Activated CD8-positive, alpha-beta memory T cell treated with anti-CD3 and anti-CD28 coated beads, Interleukin-2, amount 10 ng/mL, durations not matched to agents 7 days and 5 days (primary cell): ENCODE measurements around the gene APRT. TPM values are rescaled to one million over a fixed set of nuclear protein-coding genes. Genes with fewer than 3 reads are reported as not detected.

ENCODE experiments used
- ATAC-seq: fragments of 150-1000 bp; cut with Tn5 transposase; one replicate; pipeline ENCODE4 v1.10.0; 2021; ENCODE audit warnings: moderate library complexity
- CTCF ChIA-PET: fragments of 350-600 bp; sonication (Branson Sonifier 250); formaldehyde crosslinking; loops from one replicate; lab custom pipeline; 2021; ENCODE audit warnings: antibody characterized with exemption; lab: Charles Lee
- DNase-seq: peaks from one replicate; pipeline ENCODE4 v3.0.0-alpha.2; 2020
- H3K27ac Mint-ChIP-seq: one replicate; pipeline ENCODE4 v1.8.0; 2021; ENCODE audit warnings: mild to moderate bottlenecking, mixed read lengths
- H3K27me3 Mint-ChIP-seq: one replicate; pipeline ENCODE4 v1.8.0; 2021; ENCODE audit warnings: mixed read lengths
- H3K36me3 Mint-ChIP-seq: one replicate; pipeline ENCODE4 v1.8.0; 2021; ENCODE audit warnings: mild to moderate bottlenecking, mixed read lengths
- H3K4me1 Mint-ChIP-seq: one replicate; pipeline ENCODE4 v1.8.0; 2021; ENCODE audit warnings: mixed read lengths
- H3K4me3 Mint-ChIP-seq: one replicate; pipeline ENCODE4 v1.8.0; 2021; ENCODE audit warnings: mild to moderate bottlenecking, moderate library complexity, mixed read lengths
- H3K9me3 Mint-ChIP-seq: one replicate; pipeline ENCODE4 v1.8.0; 2022; ENCODE audit warnings: low read depth, mixed read lengths
- total RNA-seq, 2 experiments: library from RNA; stranded (reverse); gene quantifications; one replicate each; pipeline ENCODE4 v1.2.3, GENCODE V29; 2021

APRT gene
- total RNA-seq, 2 experiments from 2014 or later = 127 to 148 TPM

- H3K9me3 Mint-ChIP-seq = no peaks in the 10 kb centered on the region
- CTCF ChIA-PET = interaction anchor here (1.4 kb wide), 1 partner anchor 68 kb away, joined by 6 read pairs; no protein-coding TSS in a partner anchor
- peaks cover 40% of the 10 kb centered on the region for H3K36me3 Mint-ChIP-seq
- no peak overlapping the region for H3K27ac Mint-ChIP-seq
- no peaks in the 10 kb centered on the region for H3K27me3 Mint-ChIP-seq
- DNase-seq (no peak), ATAC-seq (no peak)
- peaks cover 41% of the 10 kb centered on the region for H3K4me1 Mint-ChIP-seq
- H3K4me3 Mint-ChIP-seq = peak overlapping the region; percentile 1
Observed at GRCh38 chr16:88805887-88806393, 5.8 kb downstream of the APRT start.

- Mint-ChIP-seq H3K4me1 (peaks cover 46% of the 10 kb centered on the region), H3K9me3 (no peaks in the 10 kb centered on the region), H3K36me3 (peaks cover 40% of the 10 kb centered on the region), H3K27me3 (no peaks in the 10 kb centered on the region), H3K27ac (no peak overlapping the region), H3K4me3 (peak overlapping the region; percentile 82)
- CTCF ChIA-PET = interaction anchor here (1.0 kb wide), 1 partner anchor 68 kb away, joined by 5 read pairs; no protein-coding TSS in a partner anchor
- DNase-seq (no peak), ATAC-seq (no peak)
Observed at GRCh38 chr16:88805340-88805715, 6.4 kb downstream of the APRT start.

GRCh38 chr16:88804552-88805339 is 7.0 kb downstream of the APRT start:
- CTCF ChIA-PET = interaction anchor here (1.0 to 2.5 kb wide), 2 partner anchors 21 to 68 kb away, joined by 5 read pairs; no protein-coding TSS in a partner anchor
- ATAC-seq = peak; percentile 20

GRCh38 chr16:88804173-88804551 is 7.6 kb downstream of the APRT start:
- CTCF ChIA-PET = interaction anchor here (1.7 to 2.5 kb wide), 4 partner anchors 10 to 67 kb away, joined by 4 to 11 read pairs (median 5); no protein-coding TSS in a partner anchor
- Mint-ChIP-seq H3K27ac (peak overlapping the region; percentile 81), H3K36me3 (peaks cover 38% of the 10 kb centered on the region), H3K4me1 (peaks cover 47% of the 10 kb centered on the region), H3K9me3 (no peaks in the 10 kb centered on the region), H3K4me3 (peak overlapping the region; percentile 82), H3K27me3 (no peaks in the 10 kb centered on the region)
- DNase-seq (no peak), ATAC-seq (no peak)

More at GRCh38 chr16:88804552-88805339, 7.0 kb downstream of the APRT start:
- Mint-ChIP-seq H3K4me1 (peaks cover 46% of the 10 kb centered on the region), H3K27me3 (no peaks in the 10 kb centered on the region), H3K9me3 (no peaks in the 10 kb centered on the region), H3K4me3 (peak overlapping the region; percentile 82), H3K36me3 (peaks cover 40% of the 10 kb centered on the region), H3K27ac (peak overlapping the region; percentile 81)
- DNase-seq = peak; percentile 71

- Mint-ChIP-seq H3K27ac (peak within 1 kb of the TSS; percentile 88), H3K4me3 (peak within 1 kb of the TSS; percentile 82), H3K4me1 (peaks cover 44% of the 10 kb centered on the region), H3K27me3 (no peaks in the 10 kb centered on the region), H3K9me3 (no peaks in the 10 kb centered on the region), H3K36me3 (peaks cover 35% of the 10 kb centered on the region)
- CTCF ChIA-PET = interaction anchor here (1.2 to 2.5 kb wide), 9 partner anchors 9 to 98 kb away, joined by 3 to 11 read pairs (median 4); partner anchors contain the start of gene PIEZO1
- ATAC-seq (peak; percentile 57), DNase-seq (peak; percentile 86)
Observed at GRCh38 chr16:88803264-88803987, 8.3 kb downstream of the APRT start, which contains the start of gene CDT1. TSS of gene CDT1 (plus strand) at chr16:88803789. CDS start at chr16:88803832, 43 bp downstream.

GRCh38 chr16:88800277-88800592 is 11.5 kb downstream of the APRT start:
- CTCF ChIA-PET = interaction anchor here (0.6 to 3.5 kb wide), 6 partner anchors 13 to 115 kb away, joined by 3 to 20 read pairs (median 4); partner anchors contain the start of gene PIEZO1
- Mint-ChIP-seq H3K27ac (peak overlapping the region; percentile 7), H3K36me3 (peaks cover 13% of the 10 kb centered on the region), H3K27me3 (no peaks in the 10 kb centered on the region), H3K4me1 (peaks cover 31% of the 10 kb centered on the region), H3K9me3 (no peaks in the 10 kb centered on the region), H3K4me3 (peak overlapping the region; percentile 5)
- DNase-seq = no peak
- no peak for ATAC-seq

- Mint-ChIP-seq H3K36me3 (peaks cover 9% of the 10 kb centered on the region), H3K9me3 (no peaks in the 10 kb centered on the region), H3K4me1 (peaks cover 33% of the 10 kb centered on the region), H3K27me3 (no peaks in the 10 kb centered on the region), H3K27ac (peak overlapping the region; percentile 7), H3K4me3 (peak overlapping the region; percentile 5)
- DNase-seq = peak; percentile 81
- CTCF ChIA-PET = interaction anchor here (0.6 to 3.5 kb wide), 7 partner anchors 13 to 114 kb away, joined by 3 to 20 read pairs (median 4); partner anchors contain the start of gene PIEZO1
- ATAC-seq = peak; percentile 14
Observed at GRCh38 chr16:88799569-88800276, 12.0 kb downstream of the APRT start.

- no peaks in the 10 kb centered on the region for H3K9me3 Mint-ChIP-seq
- H3K27me3 Mint-ChIP-seq = no peaks in the 10 kb centered on the region
- ATAC-seq = no peak
- peaks cover 4% of the 10 kb centered on the region for H3K36me3 Mint-ChIP-seq
- CTCF ChIA-PET = interaction anchor here (1.0 to 3.5 kb wide), 4 partner anchors 14 to 114 kb away, joined by 3 to 20 read pairs (median 11); no protein-coding TSS in a partner anchor
- H3K4me3 Mint-ChIP-seq = no peak overlapping the region
- no peak for DNase-seq
- H3K4me1 Mint-ChIP-seq = peaks cover 37% of the 10 kb centered on the region
- H3K27ac Mint-ChIP-seq = no peak overlapping the region
Observed at GRCh38 chr16:88798772-88799455, 12.8 kb downstream of the APRT start.

- DNase-seq = no peak
- CTCF ChIA-PET = interaction anchor here (1.7 to 3.5 kb wide), 2 partner anchors 16 to 61 kb away, joined by 8 to 19 read pairs; no protein-coding TSS in a partner anchor
- Mint-ChIP-seq H3K36me3 (peaks cover 4% of the 10 kb centered on the region), H3K9me3 (no peaks in the 10 kb centered on the region), H3K4me3 (no peak overlapping the region), H3K4me1 (peaks cover 44% of the 10 kb centered on the region), H3K27me3 (no peaks in the 10 kb centered on the region), H3K27ac (no peak overlapping the region)
- no peak for ATAC-seq
Observed at GRCh38 chr16:88798073-88798472, 13.7 kb downstream of the APRT start.

- H3K4me3 Mint-ChIP-seq = no peak overlapping the region
- DNase-seq (no peak), ATAC-seq (no peak)
- H3K4me1 Mint-ChIP-seq = peaks cover 54% of the 10 kb centered on the region
- no peaks in the 10 kb centered on the region for H3K27me3 Mint-ChIP-seq
- H3K27ac Mint-ChIP-seq = no peak overlapping the region
- no peaks in the 10 kb centered on the region for H3K9me3 Mint-ChIP-seq
- CTCF ChIA-PET = interaction anchor here (1.0 to 1.7 kb wide), 4 partner anchors 10 to 111 kb away, joined by 3 to 8 read pairs (median 5); partner anchors contain the start of gene PIEZO1
- H3K36me3 Mint-ChIP-seq = peaks cover 2% of the 10 kb centered on the region
Observed at GRCh38 chr16:88796278-88796677, 15.4 kb downstream of the APRT start.

GRCh38 chr16:88793251-88793954 is 18.3 kb downstream of the APRT start:
- Mint-ChIP-seq H3K27me3 (no peaks in the 10 kb centered on the region), H3K4me1 (peaks cover 51% of the 10 kb centered on the region), H3K36me3 (no peaks in the 10 kb centered on the region), H3K9me3 (no peaks in the 10 kb centered on the region), H3K4me3 (peak overlapping the region; percentile 15), H3K27ac (peak overlapping the region; percentile 62)
- peak; percentile 50 for ATAC-seq
- DNase-seq = no peak
- CTCF ChIA-PET = interaction anchor here (1.3 to 2.8 kb wide), 6 partner anchors 8 to 64 kb away, joined by 3 to 8 read pairs (median 5); partner anchors contain the start of genes CDT1 and PIEZO1
